IPS-18a (cell line): ENCODE measurements around the gene NIN.

ENCODE experiments used
- H3K27ac ChIP-seq: one replicate; pipeline ENCODE4 v1.5.1; 2013; ENCODE audit warnings: low read length
- H3K27me3 ChIP-seq: one replicate; pipeline ENCODE4 v1.6.1; 2013; ENCODE audit warnings: mild to moderate bottlenecking, low read length; ENCODE audit not compliant: control insufficient read depth, insufficient read depth
- H3K36me3 ChIP-seq: one replicate; pipeline ENCODE4 v1.6.1; 2013; ENCODE audit warnings: low read depth, low read length; ENCODE audit not compliant: control insufficient read depth
- H3K4me1 ChIP-seq: one replicate; pipeline ENCODE4 v1.6.1; 2013; ENCODE audit warnings: low read depth, low read length; ENCODE audit not compliant: control insufficient read depth
- H3K4me3 ChIP-seq: one replicate; pipeline ENCODE4 v1.5.1; 2013; ENCODE audit warnings: low read length
- H3K9ac ChIP-seq: one replicate; pipeline ENCODE4 v1.6.1; 2013; ENCODE audit warnings: mild to moderate bottlenecking, low read length, moderate library complexity
- H3K9me3 ChIP-seq: one replicate; pipeline ENCODE4 v1.6.1; 2013; ENCODE audit warnings: low read depth, low read length; ENCODE audit not compliant: control insufficient read depth

The NIN gene

DNA sequence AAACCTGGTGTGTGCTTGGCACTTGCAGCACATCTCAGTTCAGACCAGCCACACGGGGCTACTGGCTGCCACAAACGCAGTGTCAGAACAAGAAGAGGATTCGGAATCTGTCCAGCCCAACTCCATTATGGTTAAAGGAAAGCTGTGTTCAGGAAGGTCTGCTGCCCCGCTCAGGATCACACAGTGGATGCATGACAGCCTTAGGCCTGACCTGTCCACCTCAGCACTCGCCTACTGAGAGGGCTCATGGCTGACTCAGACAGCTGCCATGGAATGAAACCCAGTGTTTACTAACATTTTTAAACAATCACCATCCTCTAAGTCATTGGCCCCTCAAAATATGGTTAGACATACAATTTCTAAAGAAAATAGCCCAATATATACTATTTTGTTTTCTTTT is 5.6 kb upstream of the NIN start:
- no peaks in the 10 kb centered on the region for H3K36me3 ChIP-seq
- H3K9ac ChIP-seq = no peak overlapping the region
- no peak overlapping the region for H3K4me3 ChIP-seq
- no peak overlapping the region for H3K27ac ChIP-seq
- no peaks in the 10 kb centered on the region for H3K9me3 ChIP-seq
- H3K4me1 ChIP-seq = peaks cover 12% of the 10 kb centered on the region
- peaks cover 33% of the 10 kb centered on the region for H3K27me3 ChIP-seq

DNA sequence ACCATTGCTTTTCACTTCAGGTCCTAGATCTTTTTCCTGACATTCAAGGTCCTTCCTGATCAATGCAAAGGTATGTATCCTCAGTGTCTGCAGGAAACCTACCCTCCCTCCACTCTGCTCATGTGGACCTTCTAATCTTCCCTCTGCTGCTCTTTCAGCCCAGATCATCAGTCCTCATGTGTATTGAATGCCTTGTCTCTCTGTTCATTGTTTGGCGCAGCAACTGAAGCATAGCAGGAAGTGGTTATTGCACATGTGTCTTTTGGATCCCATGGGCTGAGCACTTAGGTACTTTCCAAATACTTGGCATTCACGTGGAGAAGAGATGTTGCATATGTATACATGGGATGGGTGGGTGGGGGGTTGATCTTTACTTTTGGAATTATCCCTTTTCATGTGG is 4.3 kb upstream of the NIN start:
- H3K27ac ChIP-seq = no peak overlapping the region
- H3K36me3 ChIP-seq = no peaks in the 10 kb centered on the region
- H3K27me3 ChIP-seq = peaks cover 36% of the 10 kb centered on the region
- no peak overlapping the region for H3K9ac ChIP-seq
- peaks cover 13% of the 10 kb centered on the region for H3K4me1 ChIP-seq
- no peaks in the 10 kb centered on the region for H3K9me3 ChIP-seq
- no peak overlapping the region for H3K4me3 ChIP-seq

DNA sequence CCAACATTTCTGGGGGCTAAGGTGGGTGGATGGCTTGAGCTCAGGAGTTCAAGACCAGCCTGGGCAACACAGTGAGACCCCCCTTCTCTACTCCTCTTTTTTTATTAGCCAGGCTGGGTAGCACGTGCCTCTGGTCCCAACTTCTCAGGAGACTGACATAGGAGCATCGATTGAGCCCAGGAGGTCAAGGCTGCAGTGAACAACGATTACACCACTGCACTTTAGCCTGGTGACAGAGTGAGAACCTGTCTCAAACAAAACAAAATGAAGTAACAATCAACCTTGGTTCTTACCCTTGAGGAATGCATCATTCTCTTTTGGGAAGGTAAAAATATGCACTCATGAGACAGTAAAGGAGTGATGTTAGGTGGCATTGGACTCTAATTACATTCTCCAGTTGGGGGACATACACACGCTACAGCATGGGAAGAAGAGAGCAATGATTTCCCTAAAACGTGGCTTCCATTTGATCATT is 3.9 kb upstream of the NIN start:
- Histone ChIP-seq H3K9ac (no peak overlapping the region), H3K27ac (no peak overlapping the region), H3K9me3 (no peaks in the 10 kb centered on the region), H3K4me3 (no peak overlapping the region), H3K36me3 (no peaks in the 10 kb centered on the region), H3K27me3 (peaks cover 36% of the 10 kb centered on the region), H3K4me1 (peaks cover 13% of the 10 kb centered on the region)

DNA sequence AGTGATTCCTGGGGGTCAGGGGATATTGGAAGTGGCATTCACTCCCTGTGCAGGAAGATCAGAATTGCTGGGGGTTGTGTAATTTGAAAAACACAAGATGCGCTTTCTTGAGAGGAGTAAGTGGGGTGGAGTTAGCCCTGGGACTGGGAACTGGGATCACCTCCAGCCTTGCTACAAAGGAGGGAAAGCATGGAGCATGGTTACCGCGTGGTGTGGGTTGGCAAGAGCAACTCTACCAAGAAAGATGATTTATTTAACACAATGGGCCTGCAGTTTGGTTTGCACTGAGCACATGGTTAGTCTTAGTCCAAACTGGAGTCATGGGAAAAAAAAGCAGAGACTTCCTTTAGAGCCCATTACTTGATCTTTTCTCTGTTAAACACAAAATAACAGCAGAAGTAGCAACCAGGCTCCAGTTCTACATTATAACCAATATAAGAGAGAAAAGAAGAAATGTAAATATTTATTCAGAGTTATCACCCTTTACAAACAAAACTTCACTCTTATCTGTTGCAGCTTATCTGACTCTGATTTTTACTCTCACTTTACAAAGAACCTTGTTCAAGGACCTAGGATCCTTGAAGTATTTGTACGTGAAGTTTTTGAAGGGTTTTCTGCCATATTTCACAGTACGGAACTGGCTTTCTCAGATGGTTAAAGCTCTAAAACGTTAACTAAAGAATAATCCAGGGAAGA is 2.1 kb upstream of the NIN start:
- Histone ChIP-seq H3K36me3 (no peaks in the 10 kb centered on the region), H3K9ac (no peak overlapping the region), H3K27ac (no peak overlapping the region), H3K27me3 (peaks cover 54% of the 10 kb centered on the region), H3K4me1 (peaks cover 27% of the 10 kb centered on the region), H3K4me3 (no peak overlapping the region), H3K9me3 (no peaks in the 10 kb centered on the region)

DNA sequence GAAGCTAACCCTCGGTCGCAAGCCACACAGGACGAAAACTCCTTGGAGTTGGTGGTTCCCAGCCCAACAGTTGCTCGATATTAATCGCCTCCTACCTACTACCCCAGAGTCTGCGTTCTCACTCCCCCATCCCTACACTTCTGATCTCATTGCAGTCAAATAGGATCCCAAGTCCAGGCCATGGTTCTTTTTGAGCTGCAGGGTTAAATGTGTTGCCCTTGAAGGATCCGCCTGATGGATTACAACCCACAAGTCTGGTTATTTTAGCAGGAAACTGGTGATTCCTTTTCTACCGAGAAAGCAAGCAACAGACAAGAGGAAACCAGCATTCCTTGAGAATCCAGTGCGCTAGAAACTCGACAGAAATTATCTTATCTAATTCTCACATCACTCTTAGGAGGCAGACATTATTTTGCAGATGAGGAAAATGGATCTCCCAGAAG is 785 bp upstream of the NIN start:
- Histone ChIP-seq H3K27ac (no peak overlapping the region), H3K9ac (peak overlapping the region; percentile 53), H3K9me3 (no peaks in the 10 kb centered on the region), H3K4me3 (peak overlapping the region; percentile 82), H3K4me1 (peaks cover 27% of the 10 kb centered on the region), H3K27me3 (peaks cover 67% of the 10 kb centered on the region), H3K36me3 (no peaks in the 10 kb centered on the region)

DNA sequence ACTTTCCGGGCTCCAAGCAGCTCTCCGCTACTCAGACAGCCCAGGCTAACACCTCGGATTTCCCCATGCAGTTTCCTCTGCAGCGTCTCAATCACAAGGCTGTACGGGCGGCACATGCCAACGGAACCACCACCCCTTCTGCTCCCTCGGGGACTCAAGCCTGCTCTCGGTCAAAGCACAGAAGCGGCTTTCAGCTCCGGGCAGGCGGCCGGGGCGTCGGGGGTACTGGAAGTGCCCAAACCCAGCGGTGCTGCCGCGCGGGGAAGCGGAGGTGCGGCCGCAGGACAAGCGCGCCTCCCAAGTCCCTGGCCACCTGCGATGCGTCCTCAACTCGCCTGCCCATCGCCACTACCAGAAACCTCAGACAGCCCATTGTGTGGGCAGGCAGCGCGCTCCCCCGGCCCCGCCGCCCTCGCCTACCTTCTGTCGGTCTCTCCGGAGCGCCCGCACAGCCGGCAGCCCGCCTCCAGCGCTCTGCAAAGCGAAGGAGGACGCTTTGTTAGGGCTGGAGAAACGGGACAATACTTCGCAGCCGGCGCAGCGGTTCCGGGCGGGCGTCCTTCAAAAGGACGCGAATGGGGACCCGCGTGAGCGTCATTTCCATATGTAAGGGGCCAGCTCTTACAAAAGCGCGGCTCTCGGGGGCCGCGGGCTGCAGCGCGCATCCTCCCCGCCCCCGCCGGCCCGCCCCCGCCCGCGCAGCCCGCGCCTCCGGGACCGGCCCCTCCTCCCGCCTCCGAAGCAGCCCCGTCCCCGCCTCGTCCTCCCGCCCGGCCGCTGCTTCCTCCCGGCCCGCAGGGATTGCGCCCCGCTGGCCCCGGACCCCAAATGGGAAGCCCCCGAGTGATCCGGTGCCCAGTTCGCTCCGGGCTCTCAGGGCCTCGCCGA is 674 bp downstream of the NIN start:
- peak overlapping the region; percentile 67 for H3K9ac ChIP-seq
- H3K9me3 ChIP-seq = no peaks in the 10 kb centered on the region
- peak overlapping the region; percentile 77 for H3K4me3 ChIP-seq
- H3K27ac ChIP-seq = no peak overlapping the region
- peaks cover 27% of the 10 kb centered on the region for H3K4me1 ChIP-seq
- peaks cover 78% of the 10 kb centered on the region for H3K27me3 ChIP-seq
- H3K36me3 ChIP-seq = no peaks in the 10 kb centered on the region

DNA sequence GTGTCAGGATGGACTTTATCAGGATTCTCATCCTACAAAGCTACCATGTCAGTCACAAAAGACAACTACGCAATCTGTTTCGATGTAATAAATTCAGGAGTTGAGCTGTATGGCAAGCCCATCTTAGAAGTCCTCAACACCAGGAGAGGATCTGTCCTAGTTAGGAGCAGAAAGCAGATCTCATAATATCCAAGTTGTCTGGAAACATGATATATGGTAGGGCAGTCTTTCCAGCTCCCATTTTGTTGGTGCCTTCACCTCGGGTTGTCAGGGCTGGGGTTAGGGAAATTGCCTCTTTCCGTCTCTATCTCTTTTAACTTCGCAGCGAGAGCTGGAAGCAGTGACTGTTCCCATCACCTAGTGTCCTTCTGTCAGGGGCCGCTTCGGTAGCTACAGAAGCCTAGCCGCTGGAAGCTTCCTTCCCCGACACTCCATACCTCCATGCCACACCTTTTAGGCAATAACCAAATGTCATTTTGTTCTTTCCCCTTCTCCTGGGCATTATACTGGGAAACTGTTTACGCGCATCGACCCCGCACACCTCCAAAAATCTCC is 1.4 kb downstream of the NIN start:
- Histone ChIP-seq H3K36me3 (no peaks in the 10 kb centered on the region), H3K27ac (no peak overlapping the region), H3K4me1 (peaks cover 27% of the 10 kb centered on the region), H3K27me3 (peaks cover 83% of the 10 kb centered on the region), H3K4me3 (peak overlapping the region; percentile 77), H3K9me3 (no peaks in the 10 kb centered on the region), H3K9ac (peak overlapping the region; percentile 67)

DNA sequence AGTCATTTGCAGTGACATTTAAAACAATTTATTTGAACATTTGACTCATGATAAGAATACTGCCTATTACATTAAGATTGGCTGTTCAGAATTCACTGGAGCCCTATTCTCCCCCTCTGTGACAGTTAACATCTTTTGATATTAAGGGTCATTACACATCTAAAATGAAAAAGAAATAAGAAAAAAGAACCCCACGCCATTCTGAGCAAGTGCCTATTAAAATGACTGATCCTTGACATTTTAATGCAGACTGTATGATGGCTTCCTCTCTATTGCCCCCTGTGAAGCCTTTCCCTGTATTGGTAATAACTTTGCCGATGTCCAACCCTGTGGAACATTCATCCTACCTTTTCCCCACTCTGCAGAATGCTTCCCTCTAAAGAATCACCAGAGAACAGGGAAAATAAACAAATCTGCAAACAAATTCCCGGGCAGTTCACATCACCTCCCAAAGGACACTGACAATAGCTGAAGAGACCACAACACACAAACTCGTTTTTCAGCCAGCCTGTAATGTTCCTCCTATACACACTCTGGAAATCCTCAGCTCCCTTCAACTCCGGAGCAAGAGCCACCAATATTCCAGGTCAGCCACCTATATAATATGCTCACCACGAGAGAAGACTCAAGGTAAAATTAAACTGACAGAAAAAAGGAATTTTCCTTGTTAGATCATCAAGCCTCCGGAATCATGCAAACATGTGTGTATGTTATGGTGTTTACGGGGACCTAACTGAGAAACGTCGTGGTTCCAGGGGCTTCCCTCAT is 2.1 kb downstream of the NIN start:
- H3K27me3 ChIP-seq = peaks cover 80% of the 10 kb centered on the region
- peak overlapping the region; percentile 67 for H3K9ac ChIP-seq
- H3K9me3 ChIP-seq = no peaks in the 10 kb centered on the region
- H3K27ac ChIP-seq = no peak overlapping the region
- H3K36me3 ChIP-seq = no peaks in the 10 kb centered on the region
- peaks cover 30% of the 10 kb centered on the region for H3K4me1 ChIP-seq
- H3K4me3 ChIP-seq = peak overlapping the region; percentile 77

DNA sequence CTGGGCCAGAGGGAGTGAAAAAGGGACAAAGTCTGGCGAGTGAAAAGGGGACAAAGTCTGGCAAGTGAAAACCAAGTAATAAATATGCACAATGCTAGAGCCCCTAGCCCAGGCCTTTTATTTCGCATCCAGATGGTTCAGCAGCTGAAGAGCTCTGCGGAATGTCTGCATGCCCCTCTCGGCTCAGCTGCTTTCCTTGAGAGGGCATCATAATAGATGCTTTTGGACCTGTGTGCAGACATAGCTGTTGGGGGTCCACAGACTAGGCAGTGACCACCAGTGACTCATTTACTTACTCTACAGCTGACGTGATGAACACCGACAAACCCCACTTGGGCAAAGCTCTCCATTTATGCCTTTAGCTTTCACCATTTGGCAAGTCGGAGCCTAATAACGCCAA is 4.3 kb downstream of the NIN start:
- Histone ChIP-seq H3K27ac (no peak overlapping the region), H3K36me3 (no peaks in the 10 kb centered on the region), H3K27me3 (peaks cover 65% of the 10 kb centered on the region), H3K4me1 (peaks cover 33% of the 10 kb centered on the region), H3K9ac (no peak overlapping the region), H3K9me3 (no peaks in the 10 kb centered on the region), H3K4me3 (no peak overlapping the region)

DNA sequence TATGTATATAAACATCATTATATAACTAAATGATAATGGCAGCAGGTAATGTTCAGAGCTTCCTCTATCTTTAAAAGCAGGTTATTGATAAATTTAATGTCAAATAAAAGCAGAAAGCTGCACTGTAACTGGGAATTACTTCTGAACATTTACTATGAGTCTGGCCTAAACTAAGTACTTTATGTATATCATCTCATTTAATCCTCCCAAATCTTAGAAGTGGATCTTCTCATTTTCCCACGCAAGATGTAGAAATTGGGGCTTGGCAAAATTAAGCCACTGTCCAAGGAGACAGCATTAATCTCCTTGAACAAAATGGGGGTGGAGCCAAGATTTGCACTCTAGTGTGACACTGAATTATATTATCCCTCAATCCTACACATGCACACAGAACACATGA is 5.7 kb downstream of the NIN start:
- Histone ChIP-seq H3K4me3 (no peak overlapping the region), H3K36me3 (no peaks in the 10 kb centered on the region), H3K4me1 (peaks cover 35% of the 10 kb centered on the region), H3K9me3 (no peaks in the 10 kb centered on the region), H3K27ac (no peak overlapping the region), H3K9ac (no peak overlapping the region), H3K27me3 (peaks cover 60% of the 10 kb centered on the region)
